LNCaP clone FGC (cell line): ENCODE results near the gene GPR152.

Experiments
- DNase-seq: peaks from one replicate; pipeline ENCODE4 v3.0.0-alpha.2; 2011; ENCODE audit warnings: low read depth
- H3K4me3 ChIP-seq: 2 replicates; pipeline ENCODE4 v1.5.1; 2011; ENCODE audit warnings: mild to moderate bottlenecking, low read depth, low read length, control low read depth
- TF ChIP-seq, protein P1 (sequence below): IDR thresholded peaks from 2 replicates; pipeline ENCODE4 v1.5.1; 2012; ENCODE audit warnings: mild to moderate bottlenecking; ENCODE audit not compliant: control insufficient read depth, insufficient read depth; ENCODE audit errors: extremely low read depth

GPR152 gene

DNA sequence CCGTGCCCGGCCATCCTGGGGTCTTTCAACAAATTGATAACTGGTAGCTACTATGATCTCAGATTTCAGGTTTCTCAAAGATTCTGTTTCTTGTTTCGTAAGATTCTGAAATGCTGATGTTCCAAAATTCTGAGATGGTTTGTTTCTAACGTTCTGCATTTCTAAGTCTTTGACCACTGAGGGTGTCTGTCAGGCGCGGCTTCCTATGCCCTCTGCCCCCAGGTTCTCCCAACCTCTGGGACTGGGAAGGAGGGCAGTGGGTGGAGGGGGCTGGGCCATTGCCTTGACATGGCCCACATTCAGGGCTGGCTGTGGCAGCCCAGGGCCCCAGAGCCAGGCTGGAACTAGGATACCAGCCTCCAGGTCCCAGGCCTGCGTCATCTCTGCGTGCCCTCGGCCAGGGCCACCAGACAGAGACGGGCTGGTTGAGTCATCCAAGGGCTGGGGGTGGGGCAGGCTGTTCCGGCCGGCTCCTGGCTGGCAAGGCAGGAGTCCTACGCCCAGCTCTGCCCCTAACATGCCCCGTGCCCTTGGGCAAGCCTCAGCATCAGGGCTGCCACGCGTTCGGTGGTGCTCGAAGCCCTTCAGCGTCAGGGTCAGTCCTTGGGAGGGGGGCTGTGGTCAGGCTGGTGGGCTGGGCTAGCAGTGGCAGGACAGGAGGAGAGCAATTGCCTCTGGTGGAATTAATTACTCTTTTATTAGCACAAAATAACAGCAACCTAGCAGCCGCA lies 11.3 kb upstream of the GPR152 start:
- TF ChIP-seq, protein P1, sequence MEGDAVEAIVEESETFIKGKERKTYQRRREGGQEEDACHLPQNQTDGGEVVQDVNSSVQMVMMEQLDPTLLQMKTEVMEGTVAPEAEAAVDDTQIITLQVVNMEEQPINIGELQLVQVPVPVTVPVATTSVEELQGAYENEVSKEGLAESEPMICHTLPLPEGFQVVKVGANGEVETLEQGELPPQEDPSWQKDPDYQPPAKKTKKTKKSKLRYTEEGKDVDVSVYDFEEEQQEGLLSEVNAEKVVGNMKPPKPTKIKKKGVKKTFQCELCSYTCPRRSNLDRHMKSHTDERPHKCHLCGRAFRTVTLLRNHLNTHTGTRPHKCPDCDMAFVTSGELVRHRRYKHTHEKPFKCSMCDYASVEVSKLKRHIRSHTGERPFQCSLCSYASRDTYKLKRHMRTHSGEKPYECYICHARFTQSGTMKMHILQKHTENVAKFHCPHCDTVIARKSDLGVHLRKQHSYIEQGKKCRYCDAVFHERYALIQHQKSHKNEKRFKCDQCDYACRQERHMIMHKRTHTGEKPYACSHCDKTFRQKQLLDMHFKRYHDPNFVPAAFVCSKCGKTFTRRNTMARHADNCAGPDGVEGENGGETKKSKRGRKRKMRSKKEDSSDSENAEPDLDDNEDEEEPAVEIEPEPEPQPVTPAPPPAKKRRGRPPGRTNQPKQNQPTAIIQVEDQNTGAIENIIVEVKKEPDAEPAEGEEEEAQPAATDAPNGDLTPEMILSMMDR = no peak
- H3K4me3 ChIP-seq = peak overlapping the region; percentile 47
- no peak for DNase-seq

DNA sequence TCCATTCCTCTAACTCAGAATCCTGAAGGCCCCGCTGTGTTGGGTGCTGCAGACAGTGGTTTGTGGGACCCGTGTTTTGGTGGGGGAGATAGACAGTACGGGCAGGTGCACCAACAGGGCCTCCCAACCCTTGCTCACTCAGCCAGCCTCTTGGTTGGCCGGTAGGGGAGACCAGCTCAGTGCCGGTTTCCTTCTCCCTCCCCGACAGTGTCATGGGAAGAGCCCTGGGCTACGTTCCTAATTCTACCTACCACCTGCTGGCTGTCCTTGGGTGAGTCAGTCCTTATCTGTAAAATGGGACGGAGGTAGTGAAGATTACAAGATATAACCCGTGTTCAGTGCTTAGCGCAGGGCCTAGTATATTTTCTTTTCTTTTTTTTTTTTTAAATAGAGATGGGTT lies 10.7 kb upstream of the GPR152 start:
- no peak for DNase-seq
- no peak overlapping the region for H3K4me3 ChIP-seq
- TF ChIP-seq, protein P1 = no peak

DNA sequence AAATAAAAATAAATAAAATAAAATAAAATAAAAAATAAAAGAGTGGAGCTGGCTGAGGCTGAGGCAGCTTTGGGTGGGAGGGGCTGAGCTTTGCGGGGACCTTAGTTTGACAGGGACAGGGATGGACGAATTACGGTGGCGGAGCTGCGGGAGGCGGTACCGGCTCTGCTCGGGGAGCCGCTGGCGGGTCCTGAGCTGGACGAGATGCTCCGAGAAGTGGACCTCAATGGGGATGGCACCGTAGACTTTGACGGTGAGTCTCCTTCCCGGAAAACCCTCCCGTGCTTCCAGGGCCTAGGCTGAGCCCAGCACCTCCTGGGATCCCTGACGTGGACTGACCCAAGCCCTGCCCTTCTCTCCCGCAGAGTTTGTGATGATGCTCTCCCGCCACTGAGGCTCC lies 5.7 kb upstream of the GPR152 start:
- no peak for DNase-seq
- TF ChIP-seq, protein P1 = no peak
- no peak overlapping the region for H3K4me3 ChIP-seq

DNA sequence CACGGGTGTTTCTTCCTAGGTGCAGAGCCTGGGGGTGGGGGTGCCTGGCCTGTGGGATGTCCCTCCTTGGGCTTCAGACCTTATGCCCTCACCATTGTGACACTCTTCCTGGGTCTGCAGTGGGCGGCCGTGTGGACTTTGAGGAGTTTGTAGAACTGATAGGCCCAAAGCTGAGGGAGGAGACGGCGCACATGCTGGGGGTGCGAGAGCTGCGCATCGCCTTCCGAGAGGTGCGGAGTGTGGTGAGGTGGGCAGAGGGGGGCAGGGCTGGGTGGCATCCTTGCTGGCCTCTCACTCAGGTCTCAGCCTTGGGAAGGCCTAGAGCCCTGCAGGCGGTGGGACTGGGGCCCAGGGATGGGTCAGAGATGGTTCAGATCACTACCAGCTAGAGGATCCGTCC lies 4.9 kb upstream of the GPR152 start:
- TF ChIP-seq, protein P1 = no peak
- no peak for DNase-seq
- no peak overlapping the region for H3K4me3 ChIP-seq

DNA sequence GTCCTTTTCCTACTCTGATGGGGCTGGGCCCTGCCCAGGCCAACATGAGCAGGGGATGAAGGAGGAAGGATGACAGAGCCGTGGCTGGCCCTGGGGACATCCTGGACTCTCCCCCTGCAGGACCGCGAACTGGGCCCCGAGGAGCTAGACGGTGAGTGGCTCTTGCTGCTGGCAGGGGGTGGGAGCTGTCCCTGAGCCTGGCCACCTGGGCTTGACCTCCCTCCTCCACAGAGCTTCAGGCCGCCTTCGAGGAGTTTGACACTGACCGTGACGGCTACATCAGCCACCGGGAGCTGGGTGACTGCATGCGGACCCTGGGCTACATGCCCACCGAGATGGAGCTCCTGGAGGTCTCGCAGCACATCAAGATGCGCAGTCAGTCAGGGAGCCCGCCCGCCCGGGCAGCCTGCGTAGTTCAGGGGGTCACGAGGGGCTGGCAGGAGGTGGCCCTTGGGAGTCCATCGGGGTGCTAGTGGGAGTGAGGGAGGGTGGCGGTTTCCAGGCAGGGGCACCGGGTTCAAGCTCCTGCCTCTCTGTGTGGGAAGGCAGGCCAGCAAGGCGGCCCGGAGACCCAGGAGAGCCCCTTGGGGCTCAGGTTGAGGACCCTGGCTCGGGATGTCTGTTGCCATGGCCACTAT lies 3.7 kb upstream of the GPR152 start:
- no peak overlapping the region for H3K4me3 ChIP-seq
- DNase-seq = no peak
- TF ChIP-seq, protein P1 = no peak

DNA sequence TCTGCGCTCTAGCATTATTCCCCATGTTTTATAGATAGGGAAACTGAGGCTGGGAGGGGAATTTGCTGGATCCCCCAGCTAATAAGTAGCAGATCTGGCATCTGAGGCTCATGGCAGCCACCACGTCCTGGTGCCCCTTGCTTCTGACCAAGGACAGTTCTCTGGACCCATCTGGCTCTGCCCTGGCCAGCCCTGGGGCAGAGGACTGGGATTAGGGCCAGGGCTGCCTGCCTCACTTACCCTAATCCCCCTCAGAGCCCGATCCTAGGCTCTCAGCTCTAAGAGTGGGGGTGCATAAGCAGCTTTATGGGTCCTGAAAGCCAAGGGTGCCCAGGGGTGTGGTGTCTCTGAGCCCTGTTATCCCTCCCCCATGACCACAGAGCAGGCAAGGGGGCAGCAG lies 2.5 kb upstream of the GPR152 start, which contains the start of gene CABP4:
CABP4 (plus strand) TSS at position 301 of the 400 bp plus-strand sequence; CDS start at position 371, 70 bp downstream.
- TF ChIP-seq, protein P1 = no peak
- no peak for DNase-seq
- H3K4me3 ChIP-seq = no peak within 1 kb of the TSS
